Ascending aorta (tissue), 2 donors: ENCODE results near the gene LIN52. TPM values are rescaled to one million over a fixed set of nuclear protein-coding genes. Genes with fewer than 3 reads are reported as not detected.

Source experiments
- DNase-seq, 2 donors: peaks; one replicate each; pipeline ENCODE4 v3.0.0-alpha.2; 2019; ENCODE audit warnings: low spot score in 2 of 2
- H3K27ac ChIP-seq, 2 donors: fragments of 200-600 bp; sonication (generic); one replicate each; pipeline ENCODE4 v1.5.1; 2016 to 2017; ENCODE audit warnings: mild to moderate bottlenecking in 1 of 2
- H3K27me3 ChIP-seq: fragments of 200-600 bp; sonication (generic); one replicate; pipeline ENCODE4 v1.5.1; 2017
- H3K36me3 ChIP-seq, 2 donors: fragments of 200-600 bp; sonication (generic); one replicate each; pipeline ENCODE4 v1.5.1; 2016
- H3K4me1 ChIP-seq, 2 donors: fragments of 200-600 bp; sonication (generic); one replicate each; pipeline ENCODE4 v1.5.1; 2016 to 2017; ENCODE audit warnings: mild to moderate bottlenecking in 1 of 2
- H3K4me3 ChIP-seq, 2 donors: fragments of 200-600 bp; sonication (generic); one replicate each; pipeline ENCODE4 v1.5.1; 2016 to 2017; ENCODE audit warnings: mild to moderate bottlenecking in 1 of 2
- H3K9me3 ChIP-seq, 2 donors: fragments of 200-600 bp; sonication (generic); one replicate each; pipeline ENCODE4 v1.5.1; 2016
- intact Hi-C: fragments of 100-400 bp; cut with DNase I; formaldehyde crosslinking; loops from one replicate; pipeline ENCODE4 v1.15.1; 2023
- total RNA-seq: library from RNA; depleted of rRNA; stranded (reverse); fragments of >200 nt; gene quantifications from one replicate; pipeline ENCODE4 v1.1.0, GENCODE V29; 2016
- TF ChIP-seq, protein P1 (sequence below), 3 experiments: fragments of 200-600 bp in 2 of 3; fragments of 450-650 bp in 1 of 3; sonication (generic) in 2 of 3; IDR thresholded peaks; one replicate each; pipeline ENCODE4 v1.5.1; 2016 to 2019; ENCODE audit warnings: antibody characterized with exemption in 3 of 3, mild to moderate bottlenecking in 1 of 3, moderate library complexity in 1 of 3

LIN52 gene
- total RNA-seq, 1 donor from 2014 or later: 1.1 TPM

DNA sequence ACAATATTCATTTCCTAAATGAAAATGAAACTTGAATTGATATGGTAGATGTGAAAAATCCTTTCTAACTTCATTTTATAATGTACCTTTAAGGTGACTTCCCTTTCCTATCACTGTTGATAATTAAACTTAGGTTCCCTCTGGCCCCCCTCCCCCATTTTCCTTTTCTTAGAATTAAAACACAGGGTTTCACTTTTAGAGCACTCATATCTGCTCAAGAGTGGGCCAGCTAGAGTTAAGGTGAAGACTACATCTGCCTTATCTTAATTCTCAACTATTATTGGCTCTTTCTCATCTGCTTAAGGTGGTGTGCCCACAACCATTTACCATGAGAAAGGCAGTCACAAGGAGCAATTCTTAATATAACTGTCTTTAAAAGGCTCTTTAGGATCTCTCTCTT, 49.7 kb downstream of the LIN52 start:
- Histone ChIP-seq H3K27ac (no peak overlapping the region), H3K27me3 (no peaks in the 10 kb centered on the region), H3K9me3 (no peaks in the 10 kb centered on the region), H3K36me3 (no peaks in the 10 kb centered on the region), H3K4me3 (no peak overlapping the region), H3K4me1 (no peaks in the 10 kb centered on the region)
- TF ChIP-seq, protein P1, sequence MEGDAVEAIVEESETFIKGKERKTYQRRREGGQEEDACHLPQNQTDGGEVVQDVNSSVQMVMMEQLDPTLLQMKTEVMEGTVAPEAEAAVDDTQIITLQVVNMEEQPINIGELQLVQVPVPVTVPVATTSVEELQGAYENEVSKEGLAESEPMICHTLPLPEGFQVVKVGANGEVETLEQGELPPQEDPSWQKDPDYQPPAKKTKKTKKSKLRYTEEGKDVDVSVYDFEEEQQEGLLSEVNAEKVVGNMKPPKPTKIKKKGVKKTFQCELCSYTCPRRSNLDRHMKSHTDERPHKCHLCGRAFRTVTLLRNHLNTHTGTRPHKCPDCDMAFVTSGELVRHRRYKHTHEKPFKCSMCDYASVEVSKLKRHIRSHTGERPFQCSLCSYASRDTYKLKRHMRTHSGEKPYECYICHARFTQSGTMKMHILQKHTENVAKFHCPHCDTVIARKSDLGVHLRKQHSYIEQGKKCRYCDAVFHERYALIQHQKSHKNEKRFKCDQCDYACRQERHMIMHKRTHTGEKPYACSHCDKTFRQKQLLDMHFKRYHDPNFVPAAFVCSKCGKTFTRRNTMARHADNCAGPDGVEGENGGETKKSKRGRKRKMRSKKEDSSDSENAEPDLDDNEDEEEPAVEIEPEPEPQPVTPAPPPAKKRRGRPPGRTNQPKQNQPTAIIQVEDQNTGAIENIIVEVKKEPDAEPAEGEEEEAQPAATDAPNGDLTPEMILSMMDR (IDR thresholded peaks at IDR 0.05): no peak
- no peak for DNase-seq
- intact Hi-C loops: no loop called here

DNA sequence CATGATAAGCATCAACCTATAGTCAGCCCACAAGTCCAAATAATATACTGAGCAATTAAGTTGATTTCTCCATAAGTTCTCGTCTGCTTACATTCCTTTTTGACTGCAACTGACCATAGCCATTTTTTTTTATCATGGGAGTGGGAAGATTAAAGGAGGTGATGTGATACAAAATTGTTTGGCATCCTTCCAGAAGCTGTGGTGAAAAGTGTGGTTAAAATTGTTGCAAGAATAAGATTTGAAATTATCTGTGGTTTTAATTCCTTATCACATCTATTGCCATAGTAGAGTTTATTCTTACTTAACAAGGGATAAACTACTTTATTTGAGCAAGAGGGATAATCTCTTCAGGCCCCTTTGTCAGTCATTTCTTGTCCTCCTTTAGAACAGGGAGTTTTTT, 50.7 kb downstream of the LIN52 start:
- DNase-seq: no peak
- Histone ChIP-seq H3K9me3 (no peaks in the 10 kb centered on the region), H3K27ac (no peak overlapping the region), H3K27me3 (no peaks in the 10 kb centered on the region), H3K4me3 (no peak overlapping the region), H3K36me3 (no peaks in the 10 kb centered on the region), H3K4me1 (no peaks in the 10 kb centered on the region)
- intact Hi-C loops: no loop called here
- TF ChIP-seq, protein P1 (IDR thresholded peaks at IDR 0.05): no peak

DNA sequence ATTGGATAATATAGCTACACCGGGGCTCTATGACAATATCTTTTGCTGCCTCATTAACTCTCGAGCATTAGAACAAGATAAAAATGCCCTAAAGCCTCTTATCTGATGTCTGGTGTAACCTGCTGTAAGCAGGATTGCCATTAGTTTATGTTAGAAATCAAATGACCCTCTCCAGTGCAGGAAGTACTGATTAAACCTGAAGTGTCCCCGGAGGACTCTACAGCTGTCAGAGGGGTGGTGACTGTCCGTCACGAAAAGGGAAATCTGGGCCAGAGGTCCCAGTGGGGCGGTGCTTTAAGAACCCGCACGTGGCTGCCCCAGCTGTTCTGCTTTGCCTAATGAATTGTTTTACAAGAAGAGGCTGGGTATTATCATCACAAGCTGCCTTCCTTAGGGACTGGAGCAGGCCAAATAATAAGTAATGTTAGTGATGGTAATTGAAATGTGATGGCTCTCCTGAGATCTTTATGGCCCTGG, 55.7 kb downstream of the LIN52 start:
- H3K36me3 ChIP-seq: no peaks in the 10 kb centered on the region
- TF ChIP-seq, protein P1 (IDR thresholded peaks at IDR 0.05): no peak
- no peaks in the 10 kb centered on the region for H3K27me3 ChIP-seq
- DNase-seq: peak in 1 of 2 donors; percentile 66
- no peak overlapping the region for H3K4me3 ChIP-seq
- H3K9me3 ChIP-seq: no peaks in the 10 kb centered on the region
- no peak overlapping the region for H3K27ac ChIP-seq
- intact Hi-C loops: no loop called here
- no peaks in the 10 kb centered on the region for H3K4me1 ChIP-seq

DNA sequence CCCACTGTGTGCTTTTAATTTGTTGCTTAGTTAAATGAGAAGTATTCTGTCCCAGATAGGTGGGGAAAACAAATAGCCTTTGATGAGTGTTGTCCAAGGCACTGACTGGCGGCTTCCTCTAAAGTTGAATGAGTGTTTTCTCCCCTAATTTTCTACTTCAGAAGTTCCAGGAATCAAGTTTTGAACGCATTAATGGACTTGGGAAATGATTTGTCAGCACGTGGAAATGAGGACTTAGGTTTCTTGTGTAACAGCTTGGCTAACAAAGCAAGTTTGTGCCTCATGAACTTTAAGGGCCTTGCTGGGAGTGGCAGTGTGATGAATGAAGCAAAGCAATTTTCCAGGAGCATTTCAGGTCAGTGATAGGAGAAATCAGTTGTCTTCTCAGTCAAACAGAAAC, 56.9 kb downstream of the LIN52 start:
- Histone ChIP-seq H3K4me1 (no peaks in the 10 kb centered on the region), H3K4me3 (no peak overlapping the region), H3K9me3 (no peaks in the 10 kb centered on the region), H3K27me3 (no peaks in the 10 kb centered on the region), H3K36me3 (no peaks in the 10 kb centered on the region), H3K27ac (no peak overlapping the region)
- intact Hi-C loops: no loop called here
- TF ChIP-seq, protein P1 (IDR thresholded peaks at IDR 0.05): no peak
- DNase-seq: no peak

DNA sequence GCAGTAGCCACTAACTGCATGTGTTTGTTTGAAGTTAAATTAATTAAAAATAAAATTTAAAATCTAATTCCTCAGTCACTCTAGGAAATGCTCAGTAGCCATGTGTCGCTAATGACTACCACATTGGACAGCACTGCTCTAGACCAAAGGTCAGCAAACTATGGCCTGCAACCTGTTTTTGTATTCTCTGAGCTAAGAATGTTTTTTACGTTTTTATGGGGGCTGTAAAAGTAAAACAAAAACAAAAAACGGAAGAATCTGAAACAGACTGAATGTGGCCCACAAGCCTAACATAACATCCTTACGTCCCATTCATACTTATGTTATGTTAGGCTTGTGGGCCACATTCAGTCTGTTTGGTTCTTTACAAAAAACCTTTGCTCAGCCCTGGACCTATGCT, 57.8 kb downstream of the LIN52 start:
- TF ChIP-seq, protein P1 (IDR thresholded peaks at IDR 0.05): no peak
- Histone ChIP-seq H3K4me3 (no peak overlapping the region), H3K36me3 (no peaks in the 10 kb centered on the region), H3K9me3 (no peaks in the 10 kb centered on the region), H3K4me1 (no peaks in the 10 kb centered on the region), H3K27ac (no peak overlapping the region), H3K27me3 (no peaks in the 10 kb centered on the region)
- no peak for DNase-seq
- intact Hi-C loops: no loop called here

DNA sequence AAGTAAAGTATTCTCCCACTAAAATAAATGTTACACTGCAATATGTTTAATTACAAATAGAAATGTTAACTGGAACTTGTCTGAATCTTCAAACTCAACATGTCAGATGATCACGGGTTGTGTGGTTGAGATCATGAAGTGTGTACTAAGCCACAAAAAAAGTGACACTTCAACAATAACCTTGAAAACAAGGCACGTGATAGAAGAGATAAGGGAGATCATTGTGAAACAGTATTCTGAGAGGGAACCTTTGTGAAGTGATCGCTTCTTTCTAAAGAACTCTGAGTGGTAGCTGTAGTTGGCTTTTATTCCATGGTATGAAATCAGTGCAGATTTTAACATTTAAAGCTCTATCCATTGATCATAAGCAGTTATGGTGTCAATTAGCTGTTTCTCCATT, 60.0 kb downstream of the LIN52 start:
- Histone ChIP-seq H3K27me3 (no peaks in the 10 kb centered on the region), H3K9me3 (no peaks in the 10 kb centered on the region), H3K4me3 (no peak overlapping the region), H3K36me3 (no peaks in the 10 kb centered on the region), H3K27ac (no peak overlapping the region), H3K4me1 (no peaks in the 10 kb centered on the region)
- intact Hi-C loops: no loop called here
- TF ChIP-seq, protein P1 (IDR thresholded peaks at IDR 0.05): no peak
- no peak for DNase-seq
